Vagina (tissue), 2 donors: ENCODE measurements around the gene ATL1. TPM values are rescaled to one million over a fixed set of nuclear protein-coding genes. Genes with fewer than 3 reads are reported as not detected.
A peak's percentile ranks its signal among the peaks of the same experiment; 100 is the strongest.

Experiments
- DNase-seq, 2 donors: peaks; one replicate each; pipeline ENCODE4 v3.0.0-alpha.2; 2017; ENCODE audit errors: extremely low spot score in 2 of 2
- H3K27ac ChIP-seq: fragments of 200-600 bp; sonication (generic); one replicate; pipeline ENCODE4 v1.5.1; 2019
- H3K27me3 ChIP-seq: fragments of 200-600 bp; sonication (generic); one replicate; pipeline ENCODE4 v1.5.1; 2019
- H3K36me3 ChIP-seq, 2 donors: fragments of 200-600 bp; sonication (generic); one replicate each; pipeline ENCODE4 v1.5.1; 2017 to 2019
- H3K4me1 ChIP-seq: fragments of 200-600 bp; sonication (generic); one replicate; pipeline ENCODE4 v1.5.1; 2019
- H3K4me3 ChIP-seq, 2 donors: fragments of 200-600 bp; sonication (generic); 1 replicate in 1 of 2; 2 replicates in 1 of 2; pipeline ENCODE4 v1.5.1; 2016 to 2019
- H3K9me3 ChIP-seq: fragments of 200-600 bp; sonication (generic); one replicate; pipeline ENCODE4 v1.5.1; 2019
- POLR2A ChIP-seq, 2 donors: fragments of 450-650 bp; IDR thresholded peaks; one replicate each; pipeline ENCODE4 v1.6.1; 2017; ENCODE audit warnings: antibody characterized with exemption in 2 of 2, mild to moderate bottlenecking in 2 of 2, moderate library complexity in 2 of 2
- POLR2AphosphoS5 ChIP-seq, 2 donors: sonication (generic); formaldehyde crosslinking; IDR thresholded peaks; one replicate each; pipeline ENCODE4 v1.9.0; 2017; ENCODE audit warnings: antibody characterized with exemption in 2 of 2, mild to moderate bottlenecking in 2 of 2, low read depth in 1 of 2; ENCODE audit not compliant: insufficient read depth in 1 of 2
- intact Hi-C: fragments of 100-400 bp; cut with DNase I; formaldehyde crosslinking; loops from one replicate; pipeline ENCODE4 v1.15.1; 2023
- total RNA-seq: library from RNA; depleted of rRNA; stranded (reverse); fragments of >200 nt; gene quantifications from one replicate; pipeline ENCODE4 v1.2.3, GENCODE V29; 2016
- TF ChIP-seq, protein P1 (sequence below), 3 experiments: fragments of 450-650 bp in 2 of 3; fragments of 200-600 bp in 1 of 3; sonication (generic) in 1 of 3; IDR thresholded peaks; one replicate each; pipeline ENCODE4 v1.5.1; 2017 to 2019; ENCODE audit warnings: antibody characterized with exemption in 3 of 3, mild to moderate bottlenecking in 2 of 3, moderate library complexity in 2 of 3

Gene ATL1
- total RNA-seq, result 6.9 TPM

DNA sequence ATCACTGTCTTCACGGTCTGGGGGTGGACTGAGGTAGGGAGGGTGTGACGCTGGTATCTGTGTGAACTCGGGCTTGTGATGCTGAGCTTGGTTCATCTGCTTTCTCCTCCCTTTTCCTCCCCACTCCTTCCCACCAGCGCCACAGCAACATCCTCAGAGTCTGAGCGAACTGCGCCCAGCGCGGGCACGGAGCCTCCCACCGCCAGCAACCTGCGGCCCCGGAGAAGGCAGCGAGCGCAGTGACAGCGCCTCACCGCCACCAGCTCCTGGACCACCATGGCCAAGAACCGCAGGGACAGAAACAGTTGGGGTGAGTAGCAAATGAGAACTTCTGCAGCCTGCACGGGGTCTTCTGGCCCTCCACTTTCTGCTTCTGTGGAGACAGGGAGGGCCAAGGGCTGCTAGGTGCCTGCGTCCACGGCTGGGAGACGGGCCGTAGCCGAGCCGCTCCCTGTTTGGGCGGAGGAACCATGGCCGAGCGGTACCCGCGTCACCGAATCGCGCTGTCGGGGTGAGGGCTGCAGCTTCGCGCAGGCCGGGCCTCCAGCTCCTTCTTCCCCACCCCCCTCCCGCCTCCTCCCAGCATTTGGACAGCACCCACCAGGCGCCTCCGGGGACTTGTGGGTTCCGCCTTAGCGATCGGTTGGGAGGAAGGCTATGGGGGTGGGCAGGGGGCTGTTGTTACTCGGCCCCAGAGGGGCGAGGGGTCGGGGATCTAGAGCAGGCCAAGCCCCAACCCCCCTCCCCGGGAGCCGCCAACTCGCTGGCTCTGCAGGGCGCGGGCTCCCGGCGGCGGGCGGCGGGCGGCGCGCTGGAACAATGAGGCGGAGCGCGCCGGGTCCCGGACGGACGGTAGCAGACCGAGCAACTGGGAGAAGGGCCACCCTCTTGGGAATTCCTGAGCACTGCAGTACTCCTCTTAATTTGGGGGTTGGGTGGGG, at the start of gene ATL1:
Gene ATL1, plus strand, starts transcription at position 156 of the 941 bp plus-strand sequence. Its CDS starts 121 bp downstream, at position 277.
- peak in 1 of 2 donors; percentile 5 for TF ChIP-seq POLR2A (IDR thresholded peaks at IDR 0.05)
- TF ChIP-seq, protein P1, sequence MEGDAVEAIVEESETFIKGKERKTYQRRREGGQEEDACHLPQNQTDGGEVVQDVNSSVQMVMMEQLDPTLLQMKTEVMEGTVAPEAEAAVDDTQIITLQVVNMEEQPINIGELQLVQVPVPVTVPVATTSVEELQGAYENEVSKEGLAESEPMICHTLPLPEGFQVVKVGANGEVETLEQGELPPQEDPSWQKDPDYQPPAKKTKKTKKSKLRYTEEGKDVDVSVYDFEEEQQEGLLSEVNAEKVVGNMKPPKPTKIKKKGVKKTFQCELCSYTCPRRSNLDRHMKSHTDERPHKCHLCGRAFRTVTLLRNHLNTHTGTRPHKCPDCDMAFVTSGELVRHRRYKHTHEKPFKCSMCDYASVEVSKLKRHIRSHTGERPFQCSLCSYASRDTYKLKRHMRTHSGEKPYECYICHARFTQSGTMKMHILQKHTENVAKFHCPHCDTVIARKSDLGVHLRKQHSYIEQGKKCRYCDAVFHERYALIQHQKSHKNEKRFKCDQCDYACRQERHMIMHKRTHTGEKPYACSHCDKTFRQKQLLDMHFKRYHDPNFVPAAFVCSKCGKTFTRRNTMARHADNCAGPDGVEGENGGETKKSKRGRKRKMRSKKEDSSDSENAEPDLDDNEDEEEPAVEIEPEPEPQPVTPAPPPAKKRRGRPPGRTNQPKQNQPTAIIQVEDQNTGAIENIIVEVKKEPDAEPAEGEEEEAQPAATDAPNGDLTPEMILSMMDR (IDR thresholded peaks at IDR 0.05), result peak in 1 of 3 experiments; percentile 25
- peak in 1 of 2 donors; percentile 84 for TF ChIP-seq POLR2AphosphoS5 (IDR thresholded peaks at IDR 0.05; ENCODE audit: insufficient read depth in 1 of 2, low read depth in 1 of 2)
- Histone ChIP-seq H3K27me3 (no peaks in the 10 kb centered on the region), H3K9me3 (no peaks in the 10 kb centered on the region), H3K4me1 (no peaks in the 10 kb centered on the region), H3K4me3 (peak within 1 kb of the TSS; percentile 60 to 89), H3K36me3 (no peaks in the 10 kb centered on the region), H3K27ac (peak within 1 kb of the TSS; percentile 88)
- intact Hi-C loops, result no loop called here
- peak in 1 of 2 donors; percentile 88 for DNase-seq

DNA sequence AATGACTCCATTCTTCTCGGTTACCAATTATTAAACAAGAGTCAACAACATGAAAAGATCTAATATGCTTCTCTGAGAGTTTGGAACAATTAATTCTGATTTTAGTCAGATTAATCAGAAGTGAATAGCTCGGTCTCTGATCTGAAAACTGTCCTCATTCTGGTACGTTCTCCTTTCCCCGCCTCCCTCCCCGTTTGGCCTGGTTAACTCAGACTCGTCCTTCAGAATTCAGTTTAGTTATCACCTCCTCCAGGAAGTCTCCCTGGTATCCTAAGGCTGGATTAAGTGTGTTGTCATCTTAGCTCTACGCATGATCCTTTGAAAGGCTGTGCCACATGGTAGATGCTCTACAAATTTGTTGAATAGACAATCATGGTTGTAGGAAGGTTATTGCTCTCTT, 49.8 kb upstream of the ATL1 start:
- no peak overlapping the region for H3K4me3 ChIP-seq
- no peaks in the 10 kb centered on the region for H3K9me3 ChIP-seq
- DNase-seq, result no peak
- H3K36me3 ChIP-seq, result no peaks in the 10 kb centered on the region
- peaks cover 20% of the 10 kb centered on the region for H3K4me1 ChIP-seq
- TF ChIP-seq, protein P1 (IDR thresholded peaks at IDR 0.05), result no peak
- TF ChIP-seq POLR2AphosphoS5 (IDR thresholded peaks at IDR 0.05; ENCODE audit: insufficient read depth in 1 of 2, low read depth in 1 of 2), result no peak
- no peak for TF ChIP-seq POLR2A (IDR thresholded peaks at IDR 0.05)
- no peak overlapping the region for H3K27ac ChIP-seq
- intact Hi-C loops, result no loop called here
- no peaks in the 10 kb centered on the region for H3K27me3 ChIP-seq

DNA sequence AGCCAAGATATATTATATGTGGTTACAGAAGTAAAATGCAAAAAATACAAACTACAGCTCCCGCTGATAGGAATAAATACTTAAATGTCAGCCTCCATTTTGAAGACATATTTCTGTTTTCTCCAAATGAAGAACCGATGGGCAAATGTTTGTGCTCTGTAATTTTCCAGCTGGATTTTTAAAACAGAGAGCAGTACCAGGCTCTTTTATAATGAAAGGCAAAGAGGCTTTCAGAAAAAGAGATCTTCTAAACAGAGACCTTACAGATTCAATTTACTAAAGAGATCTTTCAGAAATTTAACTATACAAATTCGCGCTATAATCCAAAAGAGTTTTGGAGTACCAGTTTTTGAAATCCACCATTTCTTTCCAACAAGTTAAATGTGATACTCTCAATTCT, 47.5 kb upstream of the ATL1 start:
- Histone ChIP-seq H3K9me3 (no peaks in the 10 kb centered on the region), H3K4me1 (peaks cover 29% of the 10 kb centered on the region), H3K27ac (no peak overlapping the region), H3K4me3 (no peak overlapping the region), H3K27me3 (no peaks in the 10 kb centered on the region), H3K36me3 (no peaks in the 10 kb centered on the region)
- TF ChIP-seq, protein P1 (IDR thresholded peaks at IDR 0.05), result no peak
- TF ChIP-seq POLR2A (IDR thresholded peaks at IDR 0.05) (no peak), POLR2AphosphoS5 (IDR thresholded peaks at IDR 0.05; ENCODE audit: insufficient read depth in 1 of 2, low read depth in 1 of 2) (no peak)
- no peak for DNase-seq
- intact Hi-C loops, result no loop called here

DNA sequence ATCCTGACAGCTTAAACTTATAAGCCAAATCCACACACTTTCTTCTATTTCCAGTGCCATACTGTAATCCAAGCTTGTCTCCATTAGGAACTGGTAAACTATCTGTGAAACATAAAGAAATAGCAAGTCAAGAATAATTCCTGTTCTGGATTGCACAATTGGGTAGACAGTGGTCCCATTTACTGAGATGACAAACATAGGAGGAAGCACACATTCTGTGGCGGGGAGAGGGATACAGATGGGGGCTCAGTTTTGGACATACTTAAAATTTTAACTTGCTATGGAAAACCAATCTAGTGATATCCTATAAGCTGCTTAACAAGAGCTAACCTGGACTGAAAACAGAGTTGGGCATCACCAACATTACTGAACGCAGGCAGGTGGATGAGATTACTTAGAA, 43.9 kb upstream of the ATL1 start:
- no peak overlapping the region for H3K27ac ChIP-seq
- H3K4me3 ChIP-seq, result no peak overlapping the region
- no peak for DNase-seq
- peaks cover 59% of the 10 kb centered on the region for H3K4me1 ChIP-seq
- H3K36me3 ChIP-seq, result no peaks in the 10 kb centered on the region
- intact Hi-C loops, result no loop called here
- H3K9me3 ChIP-seq, result no peaks in the 10 kb centered on the region
- no peaks in the 10 kb centered on the region for H3K27me3 ChIP-seq
- TF ChIP-seq POLR2AphosphoS5 (IDR thresholded peaks at IDR 0.05; ENCODE audit: insufficient read depth in 1 of 2, low read depth in 1 of 2) (no peak), POLR2A (IDR thresholded peaks at IDR 0.05) (no peak)
- TF ChIP-seq, protein P1 (IDR thresholded peaks at IDR 0.05), result no peak
